ENCODE data around the gene AGPAT3. TPM values are rescaled to one million over a fixed set of nuclear protein-coding genes. Genes with fewer than 3 reads are reported as not detected.

AGPAT3 gene
- total and polyA plus RNA-seq, 10 of the 15 experiments (the other 5 are each of a cell fraction or from before 2014, with no cell fraction given): 1.2 to 110 (median 30.8) TPM

DNA sequence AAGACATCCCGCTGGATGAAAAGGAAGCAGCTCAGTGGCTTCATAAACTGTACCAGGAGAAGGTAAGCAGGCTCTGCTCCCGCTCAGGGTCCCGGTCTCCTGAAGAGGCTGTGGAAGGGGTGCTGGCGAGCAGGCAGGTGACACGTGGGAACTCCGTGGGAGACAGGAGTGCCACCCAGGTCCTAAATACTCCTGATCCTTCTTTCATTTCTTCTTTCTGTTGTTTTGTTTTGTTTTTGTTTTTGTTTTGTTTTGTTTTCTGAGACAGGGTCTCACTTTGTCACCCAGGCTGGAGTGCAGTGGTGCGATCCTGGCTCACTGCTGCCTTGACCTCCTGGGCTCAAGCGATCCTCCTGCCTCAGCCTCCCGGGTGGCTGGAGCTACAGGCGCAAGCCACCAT is 113.0 kb downstream of the AGPAT3 start:
- RAD21 ChIA-PET (ENCODE audit: unreplicated experiment): no interaction called here
- Histone ChIP-seq H3K9me3 (replicated peaks; ENCODE audit: control insufficient read depth, insufficient read depth, low read length) (no peaks in the 10 kb centered on the region), H3K36me3 (ENCODE audit: control insufficient read depth in 2 of 2, insufficient read depth in 2 of 2, low read length in 1 of 2) (peaks cover 14 to 15% of the 10 kb centered on the region in 2 experiments; a peak in 3 of 4 replicates), H2AFZ (ENCODE audit: control insufficient read depth, low read depth, low read length) (no peak overlapping the region), H3K4me1 (ENCODE audit: control insufficient read depth, insufficient read depth, low read length) (peaks cover 6% of the 10 kb centered on the region), H3K27ac (ENCODE audit: control insufficient read depth, insufficient read depth) (no peak overlapping the region), H3K9ac (ENCODE audit: control insufficient read depth, insufficient read depth, low read length) (no peak overlapping the region), H3K4me2 (ENCODE audit: control insufficient read depth, insufficient read depth) (no peak overlapping the region), H4K20me1 (ENCODE audit: control insufficient read depth, insufficient read depth) (no peaks in the 10 kb centered on the region), H3K27me3 (replicated peaks in 1 of 2; ENCODE audit: control insufficient read depth in 2 of 2, insufficient read depth in 2 of 2, low read length in 1 of 2) (no peaks in the 10 kb centered on the region), H3K79me2 (ENCODE audit: control insufficient read depth, insufficient read depth, low read length) (no peaks in the 10 kb centered on the region; the same call in none of the 2 replicates), H3K4me3 (no peak overlapping the region)
- no TSS peak for BruUV-seq (replicated peaks)
- in situ Hi-C loops (cut with MboI): loop anchor here (5.0 kb wide), 1 partner anchor 171 kb away; no protein-coding TSS in a partner anchor
- no peak for FAIRE-seq
- intact Hi-C loops (cut with micrococcal nuclease; ENCODE audit: unreplicated experiment): no loop called here
- SMC1A ChIA-PET (ENCODE audit: uncharacterized antibody, unreplicated experiment): interaction anchor here (1.2 kb wide), 1 partner anchor 198 kb away, joined by 3 read pairs; no protein-coding TSS in a partner anchor
- CTCF ChIA-PET: interaction anchor here (0.7 kb wide), 1 partner anchor 167 kb away, joined by 4 read pairs; no protein-coding TSS in a partner anchor
- WGBS (ENCODE audit: insufficient coverage, insufficient replicate concordance, low lambda C conversion rate, missing lambda C conversion rate): 99% methylated on average over 10 of the region's 10 CpGs
- POLR2A ChIA-PET: no interaction called here
- TF ChIP-seq IRF4 (IDR thresholded peaks at IDR 0.05; ENCODE audit: low read depth, low read length) (no peak), TCF7 (IDR thresholded peaks at IDR 0.05; ENCODE audit: borderline replicate concordance) (no peak), TARDBP (IDR thresholded peaks at IDR 0.05; ENCODE audit: borderline replicate concordance) (no peak), MYB (IDR thresholded peaks at IDR 0.05; ENCODE audit: borderline replicate concordance, low read depth, low read length) (no peak), USF1 (IDR thresholded peaks at IDR 0.05; ENCODE audit: borderline replicate concordance, extremely low read length, insufficient read depth, low read depth, low read length) (no peak), MTA3 (IDR thresholded peaks at IDR 0.05; ENCODE audit: borderline replicate concordance, low read length) (no peak)
- no peak for ATAC-seq
- DNase-seq (ENCODE audit: low read depth, low spot score): no peak

- in situ Hi-C loops (cut with MboI) (loop anchor here (5.0 kb wide), 1 partner anchor 172 kb away; no protein-coding TSS in a partner anchor), intact Hi-C loops (cut with micrococcal nuclease; ENCODE audit: unreplicated experiment) (no loop called here)
- ATAC-seq (no peak), DNase-seq (ENCODE audit: low read depth, low spot score) (no peak), FAIRE-seq (no peak)
- H3K36me3 ChIP-seq (ENCODE audit: control insufficient read depth in 2 of 2, insufficient read depth in 2 of 2, low read length in 1 of 2): peaks cover 14 to 15% of the 10 kb centered on the region in 2 experiments; a peak in 3 of 4 replicates
- no peak overlapping the region for H2AFZ ChIP-seq (ENCODE audit: control insufficient read depth, low read depth, low read length)
- H3K4me3 ChIP-seq: no peak overlapping the region
- H3K27me3 ChIP-seq (replicated peaks in 1 of 2; ENCODE audit: control insufficient read depth in 2 of 2, insufficient read depth in 2 of 2, low read length in 1 of 2): no peaks in the 10 kb centered on the region
- H3K27ac ChIP-seq (ENCODE audit: control insufficient read depth, insufficient read depth): no peak overlapping the region
- CTCF ChIA-PET: no interaction called here
- SMC1A ChIA-PET (ENCODE audit: uncharacterized antibody, unreplicated experiment): no interaction called here
- H3K9ac ChIP-seq (ENCODE audit: control insufficient read depth, insufficient read depth, low read length): no peak overlapping the region
- POLR2A ChIA-PET: no interaction called here
- peaks cover 6% of the 10 kb centered on the region for H3K4me1 ChIP-seq (ENCODE audit: control insufficient read depth, insufficient read depth, low read length)
- H3K4me2 ChIP-seq (ENCODE audit: control insufficient read depth, insufficient read depth): no peak overlapping the region
- H3K79me2 ChIP-seq (ENCODE audit: control insufficient read depth, insufficient read depth, low read length): no peaks in the 10 kb centered on the region; the same call in none of the 2 replicates
- RAD21 ChIA-PET (ENCODE audit: unreplicated experiment): no interaction called here
- 79% methylated on average over 7 of the region's 7 CpGs for WGBS (ENCODE audit: insufficient coverage, insufficient replicate concordance, low lambda C conversion rate, missing lambda C conversion rate)
- H3K9me3 ChIP-seq (replicated peaks; ENCODE audit: control insufficient read depth, insufficient read depth, low read length): no peaks in the 10 kb centered on the region
- BruUV-seq (replicated peaks): no TSS peak
- no peak for TF ChIP-seq CHD1 (IDR thresholded peaks at IDR 0.05; ENCODE audit: low read depth, low read length)
- TF ChIP-seq ZSCAN29 (IDR thresholded peaks at IDR 0.05): no peak
- TF ChIP-seq CTCF (IDR thresholded peaks at IDR 0.05 in 2 of 3, conservative IDR thresholded peaks at IDR 0.05 in 1 of 3; ENCODE audit: control insufficient read depth in 2 of 3, extremely low read depth in 1 of 3, insufficient read depth in 1 of 3, low read depth in 3 of 3, low read length in 3 of 3): peak in 1 of 3 experiments; percentile 25; a peak in 1 of 6 replicates
- TF ChIP-seq NFYB (IDR thresholded peaks at IDR 0.05; ENCODE audit: insufficient read depth, low read depth, low read length): no peak
- TF ChIP-seq, protein P1, sequence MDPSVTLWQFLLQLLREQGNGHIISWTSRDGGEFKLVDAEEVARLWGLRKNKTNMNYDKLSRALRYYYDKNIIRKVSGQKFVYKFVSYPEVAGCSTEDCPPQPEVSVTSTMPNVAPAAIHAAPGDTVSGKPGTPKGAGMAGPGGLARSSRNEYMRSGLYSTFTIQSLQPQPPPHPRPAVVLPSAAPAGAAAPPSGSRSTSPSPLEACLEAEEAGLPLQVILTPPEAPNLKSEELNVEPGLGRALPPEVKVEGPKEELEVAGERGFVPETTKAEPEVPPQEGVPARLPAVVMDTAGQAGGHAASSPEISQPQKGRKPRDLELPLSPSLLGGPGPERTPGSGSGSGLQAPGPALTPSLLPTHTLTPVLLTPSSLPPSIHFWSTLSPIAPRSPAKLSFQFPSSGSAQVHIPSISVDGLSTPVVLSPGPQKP (IDR thresholded peaks at IDR 0.05; ENCODE audit: low read depth, low read length): no peak
- no peaks in the 10 kb centered on the region for H4K20me1 ChIP-seq (ENCODE audit: control insufficient read depth, insufficient read depth)
Measured at GRCh38 chr21:43979654-43980053, 114.6 kb downstream of the AGPAT3 start.
